ENCODE measurements around the gene APBB3. TPM values are rescaled to one million over a fixed set of nuclear protein-coding genes. Genes with fewer than 3 reads are reported as not detected.

The APBB3 gene
- total and polyA plus RNA-seq, 9 donors: 13.1 to 47.6 (median 36.1) TPM

DNA sequence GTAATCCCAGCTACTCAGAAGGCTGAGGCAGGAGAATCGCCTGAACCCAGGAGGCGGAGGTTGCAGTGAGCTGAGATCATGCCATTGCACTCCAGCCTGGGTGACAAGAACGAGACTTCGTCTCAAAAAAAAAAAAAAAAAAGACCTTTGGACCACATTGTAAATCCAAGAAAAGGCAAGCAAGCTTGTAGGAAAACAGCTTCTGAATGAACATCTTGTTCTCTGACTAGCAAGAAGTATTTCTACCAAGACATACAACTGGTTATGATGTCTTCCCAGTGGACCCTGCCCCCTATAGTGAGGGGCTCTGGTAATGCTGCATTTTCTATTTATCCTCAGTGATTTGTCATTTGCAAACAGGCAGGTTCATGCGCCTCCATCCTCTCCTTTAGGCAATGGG is 21.4 kb downstream of the APBB3 start:
- H3K27me3 ChIP-seq: no peaks in the 10 kb centered on the region
- WGBS, 3 donors: 92 to 95% (median 93%) methylated on average over 5 of the region's 5 CpGs
- TF ChIP-seq EP300 (IDR thresholded peaks at IDR 0.05) (no peak), POLR2A (IDR thresholded peaks at IDR 0.05) (no peak)
- TF ChIP-seq, protein P1, sequence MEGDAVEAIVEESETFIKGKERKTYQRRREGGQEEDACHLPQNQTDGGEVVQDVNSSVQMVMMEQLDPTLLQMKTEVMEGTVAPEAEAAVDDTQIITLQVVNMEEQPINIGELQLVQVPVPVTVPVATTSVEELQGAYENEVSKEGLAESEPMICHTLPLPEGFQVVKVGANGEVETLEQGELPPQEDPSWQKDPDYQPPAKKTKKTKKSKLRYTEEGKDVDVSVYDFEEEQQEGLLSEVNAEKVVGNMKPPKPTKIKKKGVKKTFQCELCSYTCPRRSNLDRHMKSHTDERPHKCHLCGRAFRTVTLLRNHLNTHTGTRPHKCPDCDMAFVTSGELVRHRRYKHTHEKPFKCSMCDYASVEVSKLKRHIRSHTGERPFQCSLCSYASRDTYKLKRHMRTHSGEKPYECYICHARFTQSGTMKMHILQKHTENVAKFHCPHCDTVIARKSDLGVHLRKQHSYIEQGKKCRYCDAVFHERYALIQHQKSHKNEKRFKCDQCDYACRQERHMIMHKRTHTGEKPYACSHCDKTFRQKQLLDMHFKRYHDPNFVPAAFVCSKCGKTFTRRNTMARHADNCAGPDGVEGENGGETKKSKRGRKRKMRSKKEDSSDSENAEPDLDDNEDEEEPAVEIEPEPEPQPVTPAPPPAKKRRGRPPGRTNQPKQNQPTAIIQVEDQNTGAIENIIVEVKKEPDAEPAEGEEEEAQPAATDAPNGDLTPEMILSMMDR (IDR thresholded peaks at IDR 0.05): no peak
- H3K4me1 ChIP-seq (ENCODE audit: insufficient read depth): peaks cover 5% of the 10 kb centered on the region
- H3K36me3 ChIP-seq: no peaks in the 10 kb centered on the region
- DNase-seq: no peak
- H3K27ac ChIP-seq: no peak overlapping the region
- intact Hi-C loops (cut with DNase I): no loop called here
- H3K4me3 ChIP-seq: no peak overlapping the region
- H3K9me3 ChIP-seq: no peaks in the 10 kb centered on the region

DNA sequence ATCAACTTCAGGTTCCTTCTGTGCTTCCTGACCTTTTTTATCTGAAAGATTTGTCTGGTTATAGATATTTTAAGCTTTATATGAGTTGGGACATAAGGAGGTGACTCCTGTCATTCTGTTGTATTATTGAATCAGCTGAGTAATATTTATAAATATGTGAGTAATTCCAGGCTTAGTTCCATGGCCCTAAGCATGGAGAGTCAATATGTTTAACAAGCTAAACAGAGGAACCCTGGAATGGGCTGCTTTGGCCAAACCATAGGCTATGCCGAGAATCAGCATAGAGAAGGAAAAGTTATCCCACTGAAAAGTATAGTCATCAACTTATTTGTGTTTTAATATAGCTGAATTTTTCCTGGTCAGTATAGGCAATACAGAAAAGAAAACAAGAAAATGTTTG is 24.2 kb downstream of the APBB3 start:
- DNase-seq: no peak
- WGBS, 3 donors: 81 to 98% (median 93%) methylated on average over 1 of the region's 1 CpG
- intact Hi-C loops (cut with DNase I): no loop called here
- H3K9me3 ChIP-seq: no peaks in the 10 kb centered on the region
- no peaks in the 10 kb centered on the region for H3K4me1 ChIP-seq (ENCODE audit: insufficient read depth)
- no peaks in the 10 kb centered on the region for H3K27me3 ChIP-seq
- no peak overlapping the region for H3K4me3 ChIP-seq
- H3K36me3 ChIP-seq: no peaks in the 10 kb centered on the region
- no peak for TF ChIP-seq POLR2A (IDR thresholded peaks at IDR 0.05)
- TF ChIP-seq EP300 (IDR thresholded peaks at IDR 0.05): no peak
- TF ChIP-seq, protein P1 (IDR thresholded peaks at IDR 0.05): no peak
- H3K27ac ChIP-seq: no peak overlapping the region

DNA sequence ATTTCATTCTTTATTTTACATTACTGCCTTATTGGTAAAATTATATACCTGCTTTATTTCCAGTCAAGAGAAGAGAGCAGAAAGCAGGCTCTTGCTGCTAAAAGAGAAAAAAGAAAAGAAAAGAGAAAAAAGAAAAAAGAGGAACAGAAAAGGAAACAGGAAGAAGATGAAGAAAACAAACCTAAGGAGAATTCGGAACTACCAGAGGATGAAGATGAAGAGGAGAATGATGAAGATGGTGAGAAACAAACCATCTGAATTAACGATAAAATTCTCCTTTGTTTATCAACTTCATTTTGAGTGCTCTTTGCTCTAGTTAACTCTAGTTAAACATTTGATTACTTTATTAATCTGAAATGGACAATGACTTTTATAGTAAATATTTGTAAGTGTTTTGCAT is 40.4 kb downstream of the APBB3 start:
- no peaks in the 10 kb centered on the region for H3K9me3 ChIP-seq
- H3K36me3 ChIP-seq: no peaks in the 10 kb centered on the region
- H3K4me1 ChIP-seq (ENCODE audit: insufficient read depth): no peaks in the 10 kb centered on the region
- no peaks in the 10 kb centered on the region for H3K27me3 ChIP-seq
- no peak overlapping the region for H3K27ac ChIP-seq
- H3K4me3 ChIP-seq: no peak overlapping the region
- no peak for DNase-seq
- 78 to 87% (median 85%) methylated on average over 2 of the region's 2 CpGs for WGBS, 3 donors
- intact Hi-C loops (cut with DNase I): no loop called here
- TF ChIP-seq, protein P1 (IDR thresholded peaks at IDR 0.05): no peak
- TF ChIP-seq EP300 (IDR thresholded peaks at IDR 0.05): no peak
- TF ChIP-seq POLR2A (IDR thresholded peaks at IDR 0.05): no peak

- H3K36me3 ChIP-seq: no peaks in the 10 kb centered on the region
- DNase-seq: no peak
- intact Hi-C loops (cut with DNase I): no loop called here
- no peaks in the 10 kb centered on the region for H3K4me1 ChIP-seq (ENCODE audit: insufficient read depth)
- no peaks in the 10 kb centered on the region for H3K9me3 ChIP-seq
- WGBS, 3 donors: 97% methylated on average over 2 of the region's 2 CpGs
- H3K27me3 ChIP-seq: no peaks in the 10 kb centered on the region
- TF ChIP-seq EP300 (IDR thresholded peaks at IDR 0.05) (no peak), POLR2A (IDR thresholded peaks at IDR 0.05) (no peak)
- TF ChIP-seq, protein P1 (IDR thresholded peaks at IDR 0.05): no peak
- H3K4me3 ChIP-seq: no peak overlapping the region
- no peak overlapping the region for H3K27ac ChIP-seq
Observed at GRCh38 chr5:140513124-140513523, 51.3 kb downstream of the APBB3 start.

DNA sequence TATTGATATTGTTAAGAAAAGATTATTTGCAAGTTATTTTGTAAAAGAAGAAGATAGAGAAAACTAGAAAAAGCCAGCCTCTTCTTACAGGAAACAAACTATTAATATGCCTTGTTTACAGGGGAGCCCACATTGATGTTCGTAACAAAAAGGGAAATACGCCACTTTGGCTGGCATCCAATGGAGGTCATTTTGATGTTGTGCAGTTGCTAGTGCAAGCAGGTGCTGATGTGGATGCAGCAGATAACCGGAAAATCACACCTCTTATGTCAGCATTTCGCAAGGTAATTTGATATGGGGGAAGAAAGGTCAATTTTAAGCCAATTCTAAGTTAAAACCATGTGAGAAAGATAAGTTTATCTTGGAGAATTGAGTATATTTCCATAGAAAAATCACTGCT is 54.5 kb downstream of the APBB3 start:
- Histone ChIP-seq H3K27me3 (no peaks in the 10 kb centered on the region), H3K27ac (no peak overlapping the region), H3K36me3 (no peaks in the 10 kb centered on the region), H3K4me3 (no peak overlapping the region), H3K4me1 (ENCODE audit: insufficient read depth) (no peaks in the 10 kb centered on the region), H3K9me3 (no peaks in the 10 kb centered on the region)
- TF ChIP-seq POLR2A (IDR thresholded peaks at IDR 0.05): no peak
- TF ChIP-seq, protein P1 (IDR thresholded peaks at IDR 0.05): no peak
- TF ChIP-seq EP300 (IDR thresholded peaks at IDR 0.05): no peak
- DNase-seq: no peak
- WGBS, 3 donors: 65 to 71% (median 65%) methylated on average over 4 of the region's 4 CpGs
- intact Hi-C loops (cut with DNase I): no loop called here
